NB4 (cell line): ENCODE results near the gene C16orf86.

Experiments
- POLR2A ChIP-seq: IDR thresholded peaks from 2 replicates; pipeline ENCODE4 v1.6.1; 2011; ENCODE audit warnings: mild to moderate bottlenecking; ENCODE audit not compliant: insufficient read length; ENCODE audit errors: extremely low read depth
- TF ChIP-seq, protein P1 (sequence below): IDR thresholded peaks from one replicate; pipeline ENCODE4 v1.5.1; 2012; ENCODE audit warnings: low read depth, low read length

DNA sequence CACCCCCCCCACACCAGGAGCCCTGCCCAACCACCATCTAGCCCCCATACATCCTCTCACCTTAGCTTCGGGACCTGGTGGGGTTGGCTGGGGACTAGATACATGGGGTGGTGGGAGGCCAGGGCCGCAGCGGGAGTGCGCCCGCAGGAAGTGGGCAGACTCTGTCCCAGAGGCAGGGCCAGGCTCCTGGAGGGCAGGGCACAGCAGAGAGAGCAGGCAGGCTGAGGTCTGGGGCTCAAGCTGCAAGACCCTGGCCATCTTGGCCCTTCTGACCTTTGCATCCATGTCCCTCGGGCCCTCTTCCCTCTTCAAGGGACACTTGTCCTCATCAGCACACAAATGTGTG, 2.8 kb upstream of the C16orf86 start:
- TF ChIP-seq POLR2A = no peak
- TF ChIP-seq, protein P1, sequence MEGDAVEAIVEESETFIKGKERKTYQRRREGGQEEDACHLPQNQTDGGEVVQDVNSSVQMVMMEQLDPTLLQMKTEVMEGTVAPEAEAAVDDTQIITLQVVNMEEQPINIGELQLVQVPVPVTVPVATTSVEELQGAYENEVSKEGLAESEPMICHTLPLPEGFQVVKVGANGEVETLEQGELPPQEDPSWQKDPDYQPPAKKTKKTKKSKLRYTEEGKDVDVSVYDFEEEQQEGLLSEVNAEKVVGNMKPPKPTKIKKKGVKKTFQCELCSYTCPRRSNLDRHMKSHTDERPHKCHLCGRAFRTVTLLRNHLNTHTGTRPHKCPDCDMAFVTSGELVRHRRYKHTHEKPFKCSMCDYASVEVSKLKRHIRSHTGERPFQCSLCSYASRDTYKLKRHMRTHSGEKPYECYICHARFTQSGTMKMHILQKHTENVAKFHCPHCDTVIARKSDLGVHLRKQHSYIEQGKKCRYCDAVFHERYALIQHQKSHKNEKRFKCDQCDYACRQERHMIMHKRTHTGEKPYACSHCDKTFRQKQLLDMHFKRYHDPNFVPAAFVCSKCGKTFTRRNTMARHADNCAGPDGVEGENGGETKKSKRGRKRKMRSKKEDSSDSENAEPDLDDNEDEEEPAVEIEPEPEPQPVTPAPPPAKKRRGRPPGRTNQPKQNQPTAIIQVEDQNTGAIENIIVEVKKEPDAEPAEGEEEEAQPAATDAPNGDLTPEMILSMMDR = no peak
